Transverse colon (tissue), 4 donors: ENCODE measurements around the gene MAP3K1.
A peak's percentile ranks its signal among the peaks of the same experiment; 100 is the strongest.

ENCODE experiments used
- EP300 ChIP-seq: sonication (generic); formaldehyde crosslinking; IDR thresholded peaks from one replicate; pipeline ENCODE4 v1.6.1; 2017; ENCODE audit warnings: antibody characterized with exemption, low read depth
- POLR2A ChIP-seq: fragments of 450-650 bp; IDR thresholded peaks from one replicate; pipeline ENCODE4 v1.6.1; 2016; ENCODE audit warnings: antibody characterized with exemption, mild to moderate bottlenecking, moderate library complexity
- POLR2AphosphoS5 ChIP-seq, 3 donors: sonication (generic); formaldehyde crosslinking; IDR thresholded peaks; one replicate each; pipeline ENCODE4 v1.6.1; 2016; ENCODE audit warnings: antibody characterized with exemption in 3 of 3
- TF ChIP-seq, protein P1 (sequence below), 5 experiments: fragments of 200-600 bp in 3 of 5; fragments of 450-650 bp in 2 of 5; sonication (generic) in 3 of 5; IDR thresholded peaks; 1 replicate in 2 of 5; 2 replicates in 3 of 5; pipeline ENCODE4 v1.5.1; 2016 to 2017; ENCODE audit warnings: antibody characterized with exemption in 5 of 5, inconsistent platforms in 3 of 5, mild to moderate bottlenecking in 2 of 5, moderate library complexity in 1 of 5

DNA sequence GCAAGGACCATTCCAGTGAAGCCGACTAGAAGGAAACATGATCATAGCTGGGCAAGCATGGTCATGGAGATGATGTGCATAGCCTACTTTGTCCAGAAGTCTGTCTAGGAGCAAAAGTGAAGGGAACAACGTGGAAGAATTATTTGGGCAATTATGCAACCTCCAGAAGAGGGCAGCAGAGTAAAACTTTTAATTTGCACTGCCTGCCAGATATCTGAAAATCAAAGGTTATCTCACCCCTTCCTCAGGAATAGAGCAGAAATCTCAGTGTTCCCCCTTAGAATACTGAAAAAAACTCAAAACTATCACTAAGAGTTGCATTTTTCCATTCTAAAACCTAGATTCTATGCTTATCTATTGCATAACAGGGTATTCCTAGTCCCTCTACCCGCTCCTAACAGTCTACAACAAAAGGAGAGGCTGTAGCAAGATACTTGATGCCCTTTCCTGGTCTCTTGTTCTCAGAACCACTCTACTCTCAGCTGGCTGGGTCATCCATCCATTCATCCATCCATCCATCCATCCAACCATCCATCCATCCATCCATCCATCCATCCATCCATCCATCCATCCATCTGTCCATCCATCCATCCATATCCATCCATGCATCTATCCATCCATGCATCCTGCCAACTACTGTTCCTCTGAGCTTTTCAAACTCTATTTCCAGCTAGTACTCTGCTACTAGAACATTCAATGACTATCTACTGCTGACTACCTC is 85.7 kb downstream of the MAP3K1 start:
- TF ChIP-seq POLR2A (no peak), POLR2AphosphoS5 (IDR thresholded peaks at IDR 0.05) (no peak), EP300 (no peak)
- TF ChIP-seq, protein P1, sequence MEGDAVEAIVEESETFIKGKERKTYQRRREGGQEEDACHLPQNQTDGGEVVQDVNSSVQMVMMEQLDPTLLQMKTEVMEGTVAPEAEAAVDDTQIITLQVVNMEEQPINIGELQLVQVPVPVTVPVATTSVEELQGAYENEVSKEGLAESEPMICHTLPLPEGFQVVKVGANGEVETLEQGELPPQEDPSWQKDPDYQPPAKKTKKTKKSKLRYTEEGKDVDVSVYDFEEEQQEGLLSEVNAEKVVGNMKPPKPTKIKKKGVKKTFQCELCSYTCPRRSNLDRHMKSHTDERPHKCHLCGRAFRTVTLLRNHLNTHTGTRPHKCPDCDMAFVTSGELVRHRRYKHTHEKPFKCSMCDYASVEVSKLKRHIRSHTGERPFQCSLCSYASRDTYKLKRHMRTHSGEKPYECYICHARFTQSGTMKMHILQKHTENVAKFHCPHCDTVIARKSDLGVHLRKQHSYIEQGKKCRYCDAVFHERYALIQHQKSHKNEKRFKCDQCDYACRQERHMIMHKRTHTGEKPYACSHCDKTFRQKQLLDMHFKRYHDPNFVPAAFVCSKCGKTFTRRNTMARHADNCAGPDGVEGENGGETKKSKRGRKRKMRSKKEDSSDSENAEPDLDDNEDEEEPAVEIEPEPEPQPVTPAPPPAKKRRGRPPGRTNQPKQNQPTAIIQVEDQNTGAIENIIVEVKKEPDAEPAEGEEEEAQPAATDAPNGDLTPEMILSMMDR (IDR thresholded peaks at IDR 0.05) = peak; percentile 70 to 83 (median 72)
